Tibial nerve (tissue), 4 donors: ENCODE measurements around the gene NPAT.

Experiments
- EP300 ChIP-seq, 2 donors: sonication (generic); formaldehyde crosslinking; IDR thresholded peaks; one replicate each; pipeline ENCODE4 v1.6.1; 2017; ENCODE audit warnings: antibody characterized with exemption in 2 of 2, mild to moderate bottlenecking in 1 of 2
- POLR2A ChIP-seq, 2 donors: fragments of 450-650 bp; IDR thresholded peaks; one replicate each; pipeline ENCODE4 v1.6.1; 2017; ENCODE audit warnings: antibody characterized with exemption in 2 of 2, mild to moderate bottlenecking in 2 of 2, moderate library complexity in 2 of 2
- TF ChIP-seq, protein P1 (sequence below), 5 experiments: fragments of 200-600 bp in 3 of 5; fragments of 450-650 bp in 2 of 5; sonication (generic) in 3 of 5; IDR thresholded peaks; one replicate each; pipeline ENCODE4 v1.5.1; 2016 to 2019; ENCODE audit warnings: antibody characterized with exemption in 5 of 5, mild to moderate bottlenecking in 3 of 5, moderate library complexity in 2 of 5

DNA sequence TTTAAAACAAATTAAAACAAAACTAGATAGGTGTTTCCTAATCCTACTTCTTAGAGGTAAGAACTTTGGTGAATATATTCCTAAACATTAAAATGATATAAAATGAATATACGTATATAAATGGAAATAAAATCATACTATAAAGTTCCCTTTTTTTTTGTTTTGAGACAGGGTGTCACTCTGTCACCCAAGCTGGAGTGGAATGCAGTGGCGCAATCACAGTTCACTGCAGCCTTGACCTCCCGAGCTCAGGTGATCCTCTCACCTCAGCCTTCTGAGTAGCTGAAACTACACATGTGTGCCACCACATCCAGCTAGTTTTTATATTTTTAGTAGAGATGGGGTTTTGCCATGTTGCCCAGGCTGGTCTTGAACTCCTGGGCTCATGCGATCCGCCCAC is 44.9 kb downstream of the NPAT start:
- TF ChIP-seq, protein P1, sequence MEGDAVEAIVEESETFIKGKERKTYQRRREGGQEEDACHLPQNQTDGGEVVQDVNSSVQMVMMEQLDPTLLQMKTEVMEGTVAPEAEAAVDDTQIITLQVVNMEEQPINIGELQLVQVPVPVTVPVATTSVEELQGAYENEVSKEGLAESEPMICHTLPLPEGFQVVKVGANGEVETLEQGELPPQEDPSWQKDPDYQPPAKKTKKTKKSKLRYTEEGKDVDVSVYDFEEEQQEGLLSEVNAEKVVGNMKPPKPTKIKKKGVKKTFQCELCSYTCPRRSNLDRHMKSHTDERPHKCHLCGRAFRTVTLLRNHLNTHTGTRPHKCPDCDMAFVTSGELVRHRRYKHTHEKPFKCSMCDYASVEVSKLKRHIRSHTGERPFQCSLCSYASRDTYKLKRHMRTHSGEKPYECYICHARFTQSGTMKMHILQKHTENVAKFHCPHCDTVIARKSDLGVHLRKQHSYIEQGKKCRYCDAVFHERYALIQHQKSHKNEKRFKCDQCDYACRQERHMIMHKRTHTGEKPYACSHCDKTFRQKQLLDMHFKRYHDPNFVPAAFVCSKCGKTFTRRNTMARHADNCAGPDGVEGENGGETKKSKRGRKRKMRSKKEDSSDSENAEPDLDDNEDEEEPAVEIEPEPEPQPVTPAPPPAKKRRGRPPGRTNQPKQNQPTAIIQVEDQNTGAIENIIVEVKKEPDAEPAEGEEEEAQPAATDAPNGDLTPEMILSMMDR (IDR thresholded peaks at IDR 0.05): no peak
- no peak for TF ChIP-seq POLR2A (IDR thresholded peaks at IDR 0.05)
- TF ChIP-seq EP300 (IDR thresholded peaks at IDR 0.05): no peak
